Hepatocyte (in vitro differentiated cells): ENCODE results near the gene DCBLD1. TPM values are rescaled to one million over a fixed set of nuclear protein-coding genes. Genes with fewer than 3 reads are reported as not detected.

Experiments used
- DNase-seq: peaks from one replicate; pipeline ENCODE4 v3.0.0-alpha.2; 2016; ENCODE audit warnings: low spot score
- H2AFZ ChIP-seq: fragments of 200-600 bp; sonication (generic); 2 replicates; pipeline ENCODE4 v1.6.0; 2016; ENCODE audit warnings: antibody characterized with exemption, mild to moderate bottlenecking
- H3K27ac ChIP-seq: fragments of 200-600 bp; sonication (generic); 2 replicates; pipeline ENCODE4 v1.5.1; 2016; ENCODE audit warnings: mild to moderate bottlenecking
- H3K27me3 ChIP-seq: fragments of 200-600 bp; sonication (generic); 2 replicates; pipeline ENCODE4 v1.6.1; 2016
- H3K36me3 ChIP-seq: fragments of 200-600 bp; sonication (generic); replicated peaks from 2 replicates; pipeline ENCODE4 v1.5.1; 2016; ENCODE audit warnings: low read depth; ENCODE audit not compliant: insufficient read depth
- H3K4me1 ChIP-seq: fragments of 200-600 bp; sonication (generic); 2 replicates; pipeline ENCODE4 v1.5.1; 2016; ENCODE audit warnings: mild to moderate bottlenecking, moderate library complexity; ENCODE audit not compliant: insufficient read depth
- H3K4me2 ChIP-seq: fragments of 200-600 bp; sonication (generic); 2 replicates; pipeline ENCODE4 v1.6.0; 2016
- H3K4me3 ChIP-seq: fragments of 200-600 bp; sonication (generic); 2 replicates; pipeline ENCODE4 v1.5.1; 2016; ENCODE audit warnings: mild to moderate bottlenecking
- H3K79me2 ChIP-seq: fragments of 200-600 bp; sonication (generic); 2 replicates; pipeline ENCODE4 v1.6.0; 2017; ENCODE audit warnings: mild to moderate bottlenecking
- H3K9me2 ChIP-seq: fragments of 200-600 bp; sonication (generic); replicated peaks from 2 replicates; pipeline ENCODE4 v1.6.0; 2017; ENCODE audit warnings: mild to moderate bottlenecking; ENCODE audit not compliant: insufficient read depth
- H3K9me3 ChIP-seq: fragments of 200-600 bp; sonication (generic); 2 replicates; pipeline ENCODE4 v1.5.1; 2016; ENCODE audit warnings: low read depth, mild to moderate bottlenecking
- H4K20me1 ChIP-seq: fragments of 200-600 bp; sonication (generic); 2 replicates; pipeline ENCODE4 v1.6.0; 2016; ENCODE audit warnings: mild to moderate bottlenecking; ENCODE audit not compliant: insufficient read depth, poor library complexity, severe bottlenecking
- EZH2 ChIP-seq: fragments of 200-600 bp; sonication (generic); IDR thresholded peaks from 2 replicates; pipeline ENCODE4 v1.6.1; 2016; ENCODE audit warnings: antibody characterized with exemption, mild to moderate bottlenecking, borderline replicate concordance
- EZH2phosphoT487 ChIP-seq: fragments of 200-600 bp; sonication (generic); IDR thresholded peaks from one replicate; pipeline ENCODE4 v1.6.1; 2018; ENCODE audit warnings: antibody characterized with exemption, mild to moderate bottlenecking, low read depth, moderate library complexity; ENCODE audit not compliant: unreplicated experiment, severe bottlenecking
- whole genome bisulfite sequencing: methylation state at CpG from one replicate; pipeline ENCODE4 v1.1.6; 2016; ENCODE audit warnings: low lambda C conversion rate; ENCODE audit errors: missing lambda C conversion rate; 5-methylcytosine and 5-hydroxymethylcytosine counted together
- polyA plus RNA-seq: library from polyadenylated mRNA; unstranded; fragments of >200 nt; fragmentation: Nextera tagmentation; extraction: Ambion mirVana; gene quantifications from 2 replicates; pipeline ENCODE4 v1.2.1, GENCODE V29; 2016
- total RNA-seq: library from RNA; depleted of rRNA; stranded (reverse); fragments of >200 nt; gene quantifications from 2 replicates; pipeline ENCODE4 v1.2.3, GENCODE V29; 2014
- TF ChIP-seq, protein P1 (sequence below): fragments of 200-600 bp; sonication (generic); IDR thresholded peaks from 2 replicates; pipeline ENCODE4 v1.5.1; 2016; ENCODE audit warnings: antibody characterized with exemption, mild to moderate bottlenecking; ENCODE audit not compliant: poor library complexity

The DCBLD1 gene
- total and polyA plus RNA-seq, 2 experiments from 2014 or later = 18.9 to 23.8 TPM

DNA sequence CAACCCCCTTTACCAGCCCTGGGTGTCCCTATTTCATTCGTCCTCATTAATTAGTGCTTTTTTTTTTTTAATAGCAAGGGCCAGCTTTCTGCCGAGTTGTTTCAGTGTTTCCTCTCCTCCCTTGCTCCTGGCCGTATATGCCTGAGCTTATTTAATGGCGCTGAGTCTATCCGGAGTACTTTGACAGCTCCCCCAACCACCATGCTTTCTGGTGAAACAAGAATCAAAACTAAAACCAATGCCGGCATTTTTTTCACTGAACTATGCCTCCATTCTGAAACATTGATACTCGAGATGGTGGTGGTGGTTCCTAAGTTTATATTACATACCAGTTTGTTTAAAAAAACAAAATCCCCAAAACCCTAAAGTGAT is 1.2 kb downstream of the DCBLD1 start:
- Histone ChIP-seq H3K9me2 (no peaks in the 10 kb centered on the region), H3K4me2 (peak overlapping the region; percentile 93), H3K36me3 (no peaks in the 10 kb centered on the region), H3K27me3 (no peaks in the 10 kb centered on the region), H3K4me3 (peak overlapping the region; percentile 93), H3K79me2 (peaks cover 48% of the 10 kb centered on the region), H3K9me3 (no peaks in the 10 kb centered on the region), H4K20me1 (no peaks in the 10 kb centered on the region), H3K27ac (peak overlapping the region; percentile 94), H2AFZ (peak overlapping the region; percentile 96), H3K4me1 (peaks cover 8% of the 10 kb centered on the region)
- TF ChIP-seq, protein P1, sequence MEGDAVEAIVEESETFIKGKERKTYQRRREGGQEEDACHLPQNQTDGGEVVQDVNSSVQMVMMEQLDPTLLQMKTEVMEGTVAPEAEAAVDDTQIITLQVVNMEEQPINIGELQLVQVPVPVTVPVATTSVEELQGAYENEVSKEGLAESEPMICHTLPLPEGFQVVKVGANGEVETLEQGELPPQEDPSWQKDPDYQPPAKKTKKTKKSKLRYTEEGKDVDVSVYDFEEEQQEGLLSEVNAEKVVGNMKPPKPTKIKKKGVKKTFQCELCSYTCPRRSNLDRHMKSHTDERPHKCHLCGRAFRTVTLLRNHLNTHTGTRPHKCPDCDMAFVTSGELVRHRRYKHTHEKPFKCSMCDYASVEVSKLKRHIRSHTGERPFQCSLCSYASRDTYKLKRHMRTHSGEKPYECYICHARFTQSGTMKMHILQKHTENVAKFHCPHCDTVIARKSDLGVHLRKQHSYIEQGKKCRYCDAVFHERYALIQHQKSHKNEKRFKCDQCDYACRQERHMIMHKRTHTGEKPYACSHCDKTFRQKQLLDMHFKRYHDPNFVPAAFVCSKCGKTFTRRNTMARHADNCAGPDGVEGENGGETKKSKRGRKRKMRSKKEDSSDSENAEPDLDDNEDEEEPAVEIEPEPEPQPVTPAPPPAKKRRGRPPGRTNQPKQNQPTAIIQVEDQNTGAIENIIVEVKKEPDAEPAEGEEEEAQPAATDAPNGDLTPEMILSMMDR = no peak
- TF ChIP-seq EZH2phosphoT487 = no peak
- no peak for TF ChIP-seq EZH2
- peak; percentile 32 for DNase-seq
- WGBS = 2% methylated on average over 7 of the region's 7 CpGs

DNA sequence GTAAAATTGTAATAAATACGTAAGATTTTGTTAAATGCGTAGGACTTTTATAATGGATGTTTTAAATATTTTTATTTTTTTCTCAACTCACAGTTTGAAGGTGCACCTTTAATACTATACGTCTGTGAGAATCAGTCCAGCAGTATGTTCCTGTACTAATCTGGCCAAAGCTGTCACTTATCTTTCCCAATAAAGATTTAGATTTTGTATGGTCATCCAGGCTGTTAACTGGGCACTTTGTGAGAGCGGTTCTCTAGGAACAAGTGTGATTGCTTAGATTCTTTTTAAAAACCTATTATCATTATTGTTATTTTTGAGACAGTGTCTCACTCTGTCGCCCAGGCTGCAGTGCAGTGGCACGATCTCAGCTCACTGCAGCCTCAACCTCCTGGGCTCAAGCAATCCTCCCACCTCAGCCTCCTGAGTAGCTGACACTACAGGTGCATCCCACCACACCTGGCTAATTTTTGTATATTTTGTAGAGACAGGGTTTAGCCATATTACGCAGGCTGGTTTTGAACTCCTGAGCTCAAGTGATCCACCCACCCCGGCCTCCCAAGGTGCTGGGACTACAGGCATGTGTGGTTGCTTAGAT is 1.7 kb downstream of the DCBLD1 start:
- Histone ChIP-seq H3K27me3 (no peaks in the 10 kb centered on the region), H3K4me3 (peak overlapping the region; percentile 93), H3K79me2 (peaks cover 53% of the 10 kb centered on the region), H3K4me1 (peaks cover 8% of the 10 kb centered on the region), H2AFZ (peak overlapping the region; percentile 96), H3K9me3 (no peaks in the 10 kb centered on the region), H3K27ac (peak overlapping the region; percentile 94), H3K36me3 (no peaks in the 10 kb centered on the region), H4K20me1 (no peaks in the 10 kb centered on the region), H3K9me2 (no peaks in the 10 kb centered on the region), H3K4me2 (peak overlapping the region; percentile 93)
- no peak for DNase-seq
- TF ChIP-seq, protein P1 = no peak
- TF ChIP-seq EZH2 (no peak), EZH2phosphoT487 (no peak)
- 67% methylated on average over 8 of the region's 8 CpGs for WGBS

DNA sequence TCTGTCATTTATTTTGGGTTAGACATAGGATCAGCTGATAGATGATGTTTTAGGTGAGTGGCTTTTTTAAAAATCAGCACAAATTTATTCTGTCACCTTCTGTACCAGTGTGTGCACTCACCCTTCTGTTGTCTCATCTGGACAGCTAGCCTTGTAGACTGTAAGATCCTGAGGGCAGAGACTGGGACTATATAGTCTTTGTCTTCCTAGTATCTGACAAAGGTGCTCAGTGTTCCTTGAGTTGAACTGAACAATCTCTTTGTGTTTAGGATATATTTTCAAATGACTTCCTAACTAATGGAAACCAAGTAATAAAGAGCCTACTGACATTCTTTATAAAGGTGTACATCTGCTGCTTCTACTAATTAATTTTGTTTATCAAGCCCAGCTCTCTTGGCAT is 3.0 kb downstream of the DCBLD1 start:
- Histone ChIP-seq H3K4me3 (no peak overlapping the region), H3K4me2 (peak overlapping the region; percentile 93), H3K27ac (no peak overlapping the region), H3K79me2 (peaks cover 64% of the 10 kb centered on the region), H3K27me3 (no peaks in the 10 kb centered on the region), H3K9me2 (no peaks in the 10 kb centered on the region), H3K4me1 (peaks cover 8% of the 10 kb centered on the region), H2AFZ (no peak overlapping the region), H4K20me1 (no peaks in the 10 kb centered on the region), H3K9me3 (no peaks in the 10 kb centered on the region), H3K36me3 (no peaks in the 10 kb centered on the region)
- DNase-seq = no peak
- TF ChIP-seq, protein P1 = no peak
- TF ChIP-seq EZH2phosphoT487 = no peak
- no peak for TF ChIP-seq EZH2
